IMR-90 (cell line): ENCODE results near the gene COL20A1. TPM values are rescaled to one million over a fixed set of nuclear protein-coding genes. Genes with fewer than 3 reads are reported as not detected.

ENCODE experiments used
- ATAC-seq: fragments of 200-7000 bp; cut with Tn5 transposase; 2 replicates; pipeline ENCODE4 v1.9.1; 2020; ENCODE audit warnings: low read depth, mild to moderate bottlenecking, moderate library complexity
- BruUV-seq: library from RNA; stranded (reverse); fragments of 400-500 nt; replicated peaks from 2 replicates; lab custom pipeline; 2021; lab: Mats Ljungman, UMichigan
- CTCF ChIA-PET: fragments of 300-600 bp; formaldehyde crosslinking; extraction: SDS; loops from one replicate; lab custom pipeline; 2021; ENCODE audit warnings: antibody characterized with exemption; lab: Yijun Ruan, JAX
- POLR2A ChIA-PET: fragments of 300-600 bp; sonication (Branson Sonifier 250); formaldehyde crosslinking; loops from one replicate; lab custom pipeline; 2022; ENCODE audit warnings: antibody characterized with exemption; ENCODE audit not compliant: unreplicated experiment; lab: Charles Lee
- DNase-seq: peaks from one replicate; pipeline ENCODE4 v3.0.0; 2013
- H2AFZ ChIP-seq: replicated peaks from 2 replicates; pipeline ENCODE3; 2013; ENCODE audit warnings: low read length, mild to moderate bottlenecking; ENCODE audit not compliant: poor library complexity
- H2AK5ac ChIP-seq: 2 replicates; pipeline ENCODE4 v1.6.1; 2013; ENCODE audit warnings: low read depth, low read length, inconsistent platforms
- H2AK9ac ChIP-seq: replicated peaks from 2 replicates; pipeline ENCODE3; 2013; ENCODE audit warnings: mild to moderate bottlenecking, low read depth, low read length, moderate library complexity; ENCODE audit not compliant: poor library complexity
- H2BK120ac ChIP-seq: 2 replicates; pipeline ENCODE4 v1.6.1; 2013; ENCODE audit warnings: low read depth, low read length, inconsistent platforms
- H2BK15ac ChIP-seq: 3 replicates; pipeline ENCODE4 v1.6.1; 2013; ENCODE audit warnings: low read depth, low read length, inconsistent platforms
- H2BK20ac ChIP-seq: 2 replicates; pipeline ENCODE4 v1.6.1; 2013; ENCODE audit warnings: low read depth, mild to moderate bottlenecking, inconsistent platforms, low read length, moderate library complexity
- H2BK5ac ChIP-seq: 2 replicates; pipeline ENCODE4 v1.6.1; 2013; ENCODE audit warnings: mild to moderate bottlenecking, low read depth, low read length, inconsistent platforms; ENCODE audit not compliant: poor library complexity, severe bottlenecking
- H3K14ac ChIP-seq: replicated peaks from 2 replicates; pipeline ENCODE4 v1.6.1; 2013; ENCODE audit warnings: low read depth, low read length, inconsistent platforms
- H3K18ac ChIP-seq: 2 replicates; pipeline ENCODE4 v1.6.1; 2013; ENCODE audit warnings: low read depth, low read length, control low read depth
- H3K23ac ChIP-seq: 2 replicates; pipeline ENCODE4 v1.6.1; 2013; ENCODE audit warnings: low read depth, low read length, inconsistent platforms
- H3K27ac ChIP-seq: 2 replicates; pipeline ENCODE4 v1.5.1; 2013; ENCODE audit warnings: mild to moderate bottlenecking, control low read depth, low read length; ENCODE audit not compliant: insufficient read depth
- H3K27me3 ChIP-seq: 2 replicates; pipeline ENCODE4 v1.6.1; 2013; ENCODE audit warnings: low read length; ENCODE audit not compliant: control insufficient read depth, insufficient read depth
- H3K36me3 ChIP-seq: 2 replicates; pipeline ENCODE4 v1.6.1; 2013; ENCODE audit warnings: low read length, mixed read lengths; ENCODE audit not compliant: control insufficient read depth, insufficient read depth
- H3K4ac ChIP-seq: 2 replicates; pipeline ENCODE4 v1.6.1; 2013; ENCODE audit warnings: low read depth, low read length, inconsistent platforms
- H3K4me1 ChIP-seq: 2 replicates; pipeline ENCODE4 v1.6.1; 2013; ENCODE audit warnings: low read length, mixed read lengths; ENCODE audit not compliant: control insufficient read depth, insufficient read depth
- H3K4me2 ChIP-seq: 2 replicates; pipeline ENCODE4 v1.6.1; 2013; ENCODE audit warnings: low read depth, mild to moderate bottlenecking, control low read depth, low read length, moderate library complexity
- H3K4me3 ChIP-seq: 2 replicates; pipeline ENCODE4 v1.5.1; 2013; ENCODE audit warnings: low read depth, mild to moderate bottlenecking, control low read depth, low read length, moderate library complexity; ENCODE audit not compliant: insufficient read depth
- H3K56ac ChIP-seq: 2 replicates; pipeline ENCODE4 v1.6.1; 2013; ENCODE audit warnings: low read length, inconsistent platforms; ENCODE audit not compliant: insufficient read depth; ENCODE audit errors: extremely low read depth
- H3K79me1 ChIP-seq, 2 experiments: 2 replicates each; pipeline ENCODE4 v1.6.1; 2013; ENCODE audit warnings: low read length in 2 of 2, inconsistent platforms in 1 of 2, low read depth in 1 of 2
- H3K9ac ChIP-seq: 2 replicates; pipeline ENCODE4 v1.6.1; 2013; ENCODE audit warnings: low read depth, low read length, control low read depth
- H3K9me1 ChIP-seq: 2 replicates; pipeline ENCODE4 v1.6.1; 2013; ENCODE audit warnings: low read length, inconsistent platforms; ENCODE audit not compliant: insufficient read depth
- H3K9me3 ChIP-seq: 2 replicates; pipeline ENCODE4 v1.6.1; 2013; ENCODE audit warnings: low read length; ENCODE audit not compliant: control insufficient read depth, insufficient read depth
- H4K20me1 ChIP-seq: 2 replicates; pipeline ENCODE4 v1.6.1; 2013; ENCODE audit warnings: low read length, inconsistent platforms; ENCODE audit not compliant: insufficient read depth
- H4K5ac ChIP-seq: 2 replicates; pipeline ENCODE4 v1.6.1; 2013; ENCODE audit warnings: mild to moderate bottlenecking, low read depth, low read length, control low read depth
- H4K8ac ChIP-seq, 2 experiments: 2 replicates each; pipeline ENCODE4 v1.6.1; 2013; ENCODE audit warnings: low read depth in 2 of 2, low read length in 2 of 2, control low read depth in 1 of 2, inconsistent platforms in 1 of 2
- H4K91ac ChIP-seq: 2 replicates; pipeline ENCODE4 v1.6.1; 2013; ENCODE audit warnings: low read depth, low read length, inconsistent platforms; ENCODE audit not compliant: insufficient read depth
- BHLHE40 ChIP-seq: fragments of 150-350 bp; IDR thresholded peaks from 2 replicates; pipeline ENCODE4 v1.6.1; 2016; ENCODE audit warnings: mild to moderate bottlenecking, low read depth, low read length
- CEBPB ChIP-seq: IDR thresholded peaks from 2 replicates; pipeline ENCODE4 v1.6.1; 2012; ENCODE audit warnings: low read depth, low read length, improper control_type of control experiment
- CHD1 ChIP-seq: IDR thresholded peaks from 2 replicates; pipeline ENCODE4 v1.6.1; 2012; ENCODE audit warnings: low read depth, low read length, improper control_type of control experiment
- CTCF ChIP-seq: conservative IDR thresholded peaks from 2 replicates; pipeline ENCODE4 v1.5.1; 2012; ENCODE audit warnings: mild to moderate bottlenecking, low read depth, low read length, improper control_type of control experiment
- FOS ChIP-seq: fragments of 150-350 bp; IDR thresholded peaks from 2 replicates; pipeline ENCODE4 v1.6.1; 2016; ENCODE audit warnings: low read depth, low read length
- MAFK ChIP-seq: IDR thresholded peaks from 2 replicates; pipeline ENCODE4 v1.6.1; 2012; ENCODE audit warnings: low read depth, low read length, improper control_type of control experiment
- MAZ ChIP-seq: IDR thresholded peaks from 2 replicates; pipeline ENCODE4 v1.6.1; 2012; ENCODE audit warnings: low read depth, mild to moderate bottlenecking, low read length, improper control_type of control experiment, moderate library complexity, borderline replicate concordance
- NFE2L2 ChIP-seq: fragments of 150-350 bp; IDR thresholded peaks from 2 replicates; pipeline ENCODE4 v1.6.1; 2016; ENCODE audit warnings: low read depth, mild to moderate bottlenecking, low read length
- POLR2A ChIP-seq: IDR thresholded peaks from 2 replicates; pipeline ENCODE4 v1.6.1; 2012; ENCODE audit warnings: mild to moderate bottlenecking, low read depth, low read length
- RAD21 ChIP-seq: IDR thresholded peaks from 2 replicates; pipeline ENCODE4 v1.6.1; 2012; ENCODE audit warnings: low read length, improper control_type of control experiment
- RCOR1 ChIP-seq: IDR thresholded peaks from 2 replicates; pipeline ENCODE4 v1.6.1; 2012; ENCODE audit warnings: mild to moderate bottlenecking, low read length, improper control_type of control experiment; ENCODE audit not compliant: insufficient replicate concordance
- RFX5 ChIP-seq: IDR thresholded peaks from 2 replicates; pipeline ENCODE4 v1.8.0; 2012; ENCODE audit warnings: low read depth, mild to moderate bottlenecking, low read length, moderate library complexity
- SMC3 ChIP-seq: fragments of 150-350 bp; IDR thresholded peaks from 2 replicates; pipeline ENCODE4 v1.6.1; 2016; ENCODE audit warnings: low read depth, mild to moderate bottlenecking, antibody characterized with exemption, low read length, moderate library complexity
- WGBS, 2 experiments: methylation state at CpG; one replicate each; pipeline versions ENCODE4 v1.1.5 to v1.1.7; 2013; ENCODE audit warnings: missing lambda C conversion rate in 2 of 2; ENCODE audit not compliant: insufficient read length in 1 of 2; ENCODE audit errors: extremely low coverage in 2 of 2; 5-methylcytosine and 5-hydroxymethylcytosine counted together
- dilution Hi-C: fragments of 300-500 bp; cut with HindIII; formaldehyde crosslinking; loops from one replicate; pipeline ENCODE4 v1.14.3; 2018; ENCODE audit warnings: low sequenced_read_pairs; ENCODE audit not compliant: unreplicated experiment
- in situ Hi-C: fragments of 300-500 bp; cut with MboI; formaldehyde crosslinking; loops from 3 replicates; pipeline ENCODE4 v1.14.3; 2019; ENCODE audit warnings: low sequenced_read_pairs, inconsistent platforms, mixed read lengths
- intact Hi-C: fragments of 100-400 bp; cut with micrococcal nuclease; formaldehyde crosslinking; loops from 2 replicates; pipeline ENCODE4 v1.10.0; 2022
- polyA plus RNA-seq, 3 experiments: library from polyadenylated mRNA; depleted of rRNA; stranded (reverse); fragments of >200 nt; gene quantifications; 2 replicates each; pipeline ENCODE4 v1.2.3, GENCODE V29; 2012; ENCODE audit warnings: low replicate concordance in 1 of 3
- total RNA-seq: library from RNA; depleted of rRNA; stranded (reverse); fragments of >200 nt; gene quantifications from 2 replicates; pipeline ENCODE4 v1.2.3, GENCODE V29; 2012
- TF ChIP-seq, protein P1 (sequence below): fragments of 150-350 bp; IDR thresholded peaks from 2 replicates; pipeline ENCODE4 v1.6.1; 2017; ENCODE audit warnings: mild to moderate bottlenecking, antibody characterized with exemption, low read length, low read depth

Gene COL20A1
- total and polyA plus RNA-seq, 2 of the 4 experiments (the other 2 are of a cell fraction): not detected

GRCh38 chr20:63325554-63326313, 32.7 kb downstream of the COL20A1 start:
- Histone ChIP-seq H3K27ac (no peak overlapping the region), H3K4me3 (no peak overlapping the region), H2AK5ac (no peak overlapping the region), H3K56ac (no peak overlapping the region), H3K79me1 (no peaks in the 10 kb centered on the region), H3K36me3 (no peaks in the 10 kb centered on the region), H4K20me1 (no peaks in the 10 kb centered on the region), H4K8ac (no peak overlapping the region), H3K4ac (no peak overlapping the region), H3K14ac (no peak overlapping the region), H3K9me1 (no peaks in the 10 kb centered on the region), H2BK20ac (no peak overlapping the region), H2BK15ac (no peak overlapping the region), H3K9me3 (no peaks in the 10 kb centered on the region), H4K91ac (no peak overlapping the region), H3K18ac (no peak overlapping the region), H2AFZ (no peak overlapping the region), H2BK5ac (no peak overlapping the region), H2BK120ac (no peak overlapping the region), H3K27me3 (peaks cover 38% of the 10 kb centered on the region), H3K23ac (no peak overlapping the region), H3K4me2 (no peak overlapping the region), H4K5ac (no peak overlapping the region), H3K9ac (no peak overlapping the region), H3K4me1 (peaks cover 2% of the 10 kb centered on the region; the same call in 1 of the 2 replicates), H2AK9ac (no peak overlapping the region)
- BruUV-seq: no TSS peak
- in situ Hi-C loops (no loop called here), intact Hi-C loops (no loop called here), dilution Hi-C loops (no loop called here)
- no peak for DNase-seq
- POLR2A ChIA-PET: no interaction called here
- ATAC-seq: no peak
- WGBS, 2 experiments: no CpG with 5 or more reads among the region's 8 CpGs
- TF ChIP-seq POLR2A: no peak
- TF ChIP-seq SMC3: no peak
- TF ChIP-seq, protein P1, sequence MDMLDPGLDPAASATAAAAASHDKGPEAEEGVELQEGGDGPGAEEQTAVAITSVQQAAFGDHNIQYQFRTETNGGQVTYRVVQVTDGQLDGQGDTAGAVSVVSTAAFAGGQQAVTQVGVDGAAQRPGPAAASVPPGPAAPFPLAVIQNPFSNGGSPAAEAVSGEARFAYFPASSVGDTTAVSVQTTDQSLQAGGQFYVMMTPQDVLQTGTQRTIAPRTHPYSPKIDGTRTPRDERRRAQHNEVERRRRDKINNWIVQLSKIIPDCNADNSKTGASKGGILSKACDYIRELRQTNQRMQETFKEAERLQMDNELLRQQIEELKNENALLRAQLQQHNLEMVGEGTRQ: no peak
- TF ChIP-seq MAZ: no peak
- no peak for TF ChIP-seq RFX5
- no peak for TF ChIP-seq CTCF
- TF ChIP-seq MAFK: no peak
- no peak for TF ChIP-seq RAD21
- TF ChIP-seq BHLHE40: no peak
- no peak for TF ChIP-seq NFE2L2
- TF ChIP-seq FOS: no peak
- TF ChIP-seq RCOR1: no peak
- TF ChIP-seq CEBPB: no peak
- TF ChIP-seq CHD1: no peak
- CTCF ChIA-PET: no interaction called here
